ENCODE data around the gene CLCN2. TPM values are rescaled to one million over a fixed set of nuclear protein-coding genes. Genes with fewer than 3 reads are reported as not detected.

Gene CLCN2
- total and polyA plus RNA-seq, 2 donors (not counting 1 experiment from before 2014, with no cell fraction given), result 0.93 to 3.1 TPM

DNA sequence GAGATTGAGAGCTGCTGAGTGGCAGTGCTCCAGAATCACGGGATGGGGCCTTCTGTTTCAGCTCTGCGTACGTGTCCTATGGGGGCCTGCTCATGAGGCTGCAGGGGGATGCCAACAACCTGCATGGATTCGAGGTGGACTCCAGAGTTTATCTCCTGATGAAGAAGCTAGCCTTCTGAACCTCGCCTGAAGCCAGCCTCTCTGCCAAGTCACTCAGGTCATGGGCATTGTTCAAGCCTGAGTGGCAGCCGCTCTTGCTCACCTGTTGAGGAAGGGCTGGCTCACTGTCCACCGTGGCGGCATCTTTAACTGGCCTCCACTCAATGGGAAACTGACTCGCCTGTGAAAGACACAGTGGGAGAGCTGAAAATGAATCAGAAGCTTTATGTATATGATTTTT is 6.7 kb upstream of the CLCN2 start:
- H3K4me3 ChIP-seq (replicated peaks in 1 of 4; ENCODE audit: control extremely low read depth in 1 of 4, insufficient read depth in 1 of 4, low read depth in 3 of 4, low read length in 4 of 4), result no peak overlapping the region
- no peaks in the 10 kb centered on the region for H3K27me3 ChIP-seq (ENCODE audit: control insufficient read depth, insufficient read depth, low read length)
- no peak overlapping the region for H3K9ac ChIP-seq (ENCODE audit: insufficient read depth, low read length)
- no peaks in the 10 kb centered on the region for H3K9me3 ChIP-seq (ENCODE audit: control insufficient read depth, insufficient read depth, low read depth, low read length)
- peaks cover 5% of the 10 kb centered on the region for H3K4me1 ChIP-seq (ENCODE audit: control insufficient read depth, extremely low read depth, insufficient read depth, low read length)
- no peak overlapping the region for H2AFZ ChIP-seq (ENCODE audit: low read length)
- no peak overlapping the region for H3K27ac ChIP-seq (ENCODE audit: insufficient read depth, low read length)
- no peaks in the 10 kb centered on the region for H4K20me1 ChIP-seq (ENCODE audit: control insufficient read depth, extremely low read depth, insufficient read depth, low read length)
- H3K36me3 ChIP-seq (ENCODE audit: control insufficient read depth, insufficient read depth, low read length), result peaks cover 10% of the 10 kb centered on the region
- no peak for TF ChIP-seq EZH2 (IDR thresholded peaks at IDR 0.05; ENCODE audit: low read length, missing control alignments)
- TF ChIP-seq, protein P1, sequence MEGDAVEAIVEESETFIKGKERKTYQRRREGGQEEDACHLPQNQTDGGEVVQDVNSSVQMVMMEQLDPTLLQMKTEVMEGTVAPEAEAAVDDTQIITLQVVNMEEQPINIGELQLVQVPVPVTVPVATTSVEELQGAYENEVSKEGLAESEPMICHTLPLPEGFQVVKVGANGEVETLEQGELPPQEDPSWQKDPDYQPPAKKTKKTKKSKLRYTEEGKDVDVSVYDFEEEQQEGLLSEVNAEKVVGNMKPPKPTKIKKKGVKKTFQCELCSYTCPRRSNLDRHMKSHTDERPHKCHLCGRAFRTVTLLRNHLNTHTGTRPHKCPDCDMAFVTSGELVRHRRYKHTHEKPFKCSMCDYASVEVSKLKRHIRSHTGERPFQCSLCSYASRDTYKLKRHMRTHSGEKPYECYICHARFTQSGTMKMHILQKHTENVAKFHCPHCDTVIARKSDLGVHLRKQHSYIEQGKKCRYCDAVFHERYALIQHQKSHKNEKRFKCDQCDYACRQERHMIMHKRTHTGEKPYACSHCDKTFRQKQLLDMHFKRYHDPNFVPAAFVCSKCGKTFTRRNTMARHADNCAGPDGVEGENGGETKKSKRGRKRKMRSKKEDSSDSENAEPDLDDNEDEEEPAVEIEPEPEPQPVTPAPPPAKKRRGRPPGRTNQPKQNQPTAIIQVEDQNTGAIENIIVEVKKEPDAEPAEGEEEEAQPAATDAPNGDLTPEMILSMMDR (conservative IDR thresholded peaks at IDR 0.05 in 1 of 2, IDR thresholded peaks at IDR 0.05 in 1 of 2; ENCODE audit: low read depth in 1 of 2, low read length in 2 of 2), result no peak
- peaks cover 13% of the 10 kb centered on the region for H3K79me2 ChIP-seq (ENCODE audit: control insufficient read depth, insufficient read depth, low read length)
- no peak overlapping the region for H3K4me2 ChIP-seq (ENCODE audit: extremely low read depth, insufficient read depth, low read length)
- DNase-seq (ENCODE audit: low read depth in 2 of 2), result no peak

DNA sequence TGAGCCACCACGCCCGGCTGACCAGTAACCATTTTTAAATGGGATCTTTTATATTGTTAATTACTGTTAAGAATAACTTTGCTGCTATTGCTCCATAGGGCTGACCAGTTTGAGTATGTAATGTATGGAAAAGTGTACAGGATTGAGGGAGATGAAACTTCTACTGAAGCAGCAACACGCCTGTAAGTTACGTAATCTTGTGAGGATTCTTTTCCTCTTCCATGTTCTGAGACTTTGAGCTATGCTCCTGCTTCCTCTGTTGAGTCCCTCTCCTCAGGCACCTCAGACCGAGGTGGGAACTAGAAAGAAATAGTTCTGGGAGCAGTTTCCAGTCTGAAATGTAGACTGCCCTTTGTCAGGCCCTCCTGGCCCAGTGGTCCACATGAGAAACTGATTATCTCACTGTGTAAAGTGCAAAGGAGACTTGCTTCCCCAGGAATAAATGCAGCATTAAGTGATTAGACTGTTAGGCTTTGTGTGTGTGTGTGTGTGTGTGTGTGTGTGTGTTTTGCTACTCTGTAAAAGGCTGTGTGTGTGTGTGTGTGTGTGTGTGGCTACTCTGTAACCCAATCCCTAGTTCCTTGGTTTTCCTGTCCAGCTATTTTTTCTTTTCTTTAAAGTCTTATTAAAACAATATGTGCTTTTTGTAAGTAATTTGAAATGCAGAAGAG is 5.3 kb upstream of the CLCN2 start:
- Histone ChIP-seq H4K20me1 (ENCODE audit: control insufficient read depth, extremely low read depth, insufficient read depth, low read length) (no peaks in the 10 kb centered on the region), H3K9ac (ENCODE audit: insufficient read depth, low read length) (no peak overlapping the region), H3K4me1 (ENCODE audit: control insufficient read depth, extremely low read depth, insufficient read depth, low read length) (peaks cover 5% of the 10 kb centered on the region), H3K9me3 (ENCODE audit: control insufficient read depth, insufficient read depth, low read depth, low read length) (no peaks in the 10 kb centered on the region), H3K4me2 (ENCODE audit: extremely low read depth, insufficient read depth, low read length) (peak overlapping the region; percentile 27), H3K27ac (ENCODE audit: insufficient read depth, low read length) (no peak overlapping the region), H3K79me2 (ENCODE audit: control insufficient read depth, insufficient read depth, low read length) (peaks cover 13% of the 10 kb centered on the region), H3K27me3 (ENCODE audit: control insufficient read depth, insufficient read depth, low read length) (no peaks in the 10 kb centered on the region), H2AFZ (ENCODE audit: low read length) (no peak overlapping the region), H3K36me3 (ENCODE audit: control insufficient read depth, insufficient read depth, low read length) (peaks cover 10% of the 10 kb centered on the region), H3K4me3 (replicated peaks in 1 of 4; ENCODE audit: control extremely low read depth in 1 of 4, insufficient read depth in 1 of 4, low read depth in 3 of 4, low read length in 4 of 4) (no peak overlapping the region)
- TF ChIP-seq, protein P1 (conservative IDR thresholded peaks at IDR 0.05 in 1 of 2, IDR thresholded peaks at IDR 0.05 in 1 of 2; ENCODE audit: low read depth in 1 of 2, low read length in 2 of 2), result no peak
- no peak for TF ChIP-seq EZH2 (IDR thresholded peaks at IDR 0.05; ENCODE audit: low read length, missing control alignments)
- peak; percentile 36 to 67 for DNase-seq (ENCODE audit: low read depth in 2 of 2)

DNA sequence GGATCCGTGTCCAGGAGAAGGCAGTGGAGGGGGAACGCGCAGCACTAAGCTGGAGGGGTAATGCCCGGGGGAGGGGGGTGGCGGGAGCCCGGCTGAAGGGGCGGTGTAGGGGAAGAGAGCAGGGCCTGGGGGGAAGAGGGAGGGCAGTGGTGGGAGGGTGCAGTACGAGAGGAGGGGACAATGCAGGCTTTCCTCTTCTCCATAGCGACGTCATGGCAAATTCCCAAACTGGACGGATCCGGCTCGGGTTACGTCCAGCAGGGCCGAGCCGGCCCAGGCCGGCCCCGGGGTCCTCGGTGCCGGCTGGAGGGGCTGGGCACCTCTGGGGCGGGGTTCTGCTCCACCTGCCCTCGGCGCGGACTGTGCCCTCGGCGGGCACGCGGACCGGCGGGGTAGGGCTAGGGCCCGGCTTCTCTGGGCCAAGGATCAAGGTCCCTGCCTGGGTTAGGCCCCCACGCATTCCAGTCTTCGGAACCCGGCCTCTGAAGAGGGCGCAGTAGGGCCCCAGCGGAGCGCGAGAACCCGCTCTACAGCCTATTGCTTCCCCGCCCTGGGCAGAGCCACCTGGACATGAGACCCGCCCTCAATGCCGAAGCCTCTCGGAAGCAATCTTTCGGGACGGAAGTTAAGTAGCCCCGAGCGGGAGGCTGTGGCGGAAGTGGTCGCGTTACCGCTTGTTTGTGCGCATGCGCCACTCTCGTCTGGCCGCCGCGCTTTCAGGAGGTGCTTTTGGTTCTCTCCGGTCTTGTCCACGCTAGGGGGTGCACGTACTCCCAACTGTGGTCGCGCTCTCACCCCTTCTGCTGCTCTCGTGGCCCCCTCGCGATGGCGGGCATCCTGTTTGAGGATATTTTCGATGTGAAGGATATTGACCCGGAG is 1.5 kb upstream of the CLCN2 start:
- peaks cover 7% of the 10 kb centered on the region for H3K4me1 ChIP-seq (ENCODE audit: control insufficient read depth, extremely low read depth, insufficient read depth, low read length)
- H3K79me2 ChIP-seq (ENCODE audit: control insufficient read depth, insufficient read depth, low read length), result peaks cover 16% of the 10 kb centered on the region
- peak overlapping the region; percentile 97 for H3K27ac ChIP-seq (ENCODE audit: insufficient read depth, low read length)
- peaks cover 6% of the 10 kb centered on the region for H3K36me3 ChIP-seq (ENCODE audit: control insufficient read depth, insufficient read depth, low read length)
- peak overlapping the region; percentile 90 for H2AFZ ChIP-seq (ENCODE audit: low read length)
- peak overlapping the region; percentile 84 to 93 (median 86) for H3K4me3 ChIP-seq (replicated peaks in 1 of 4; ENCODE audit: control extremely low read depth in 1 of 4, insufficient read depth in 1 of 4, low read depth in 3 of 4, low read length in 4 of 4)
- no peak for TF ChIP-seq EZH2 (IDR thresholded peaks at IDR 0.05; ENCODE audit: low read length, missing control alignments)
- TF ChIP-seq, protein P1 (conservative IDR thresholded peaks at IDR 0.05 in 1 of 2, IDR thresholded peaks at IDR 0.05 in 1 of 2; ENCODE audit: low read depth in 1 of 2, low read length in 2 of 2), result peak; percentile 51 to 73
- no peaks in the 10 kb centered on the region for H4K20me1 ChIP-seq (ENCODE audit: control insufficient read depth, extremely low read depth, insufficient read depth, low read length)
- H3K27me3 ChIP-seq (ENCODE audit: control insufficient read depth, insufficient read depth, low read length), result no peaks in the 10 kb centered on the region
- H3K9me3 ChIP-seq (ENCODE audit: control insufficient read depth, insufficient read depth, low read depth, low read length), result no peaks in the 10 kb centered on the region
- H3K4me2 ChIP-seq (ENCODE audit: extremely low read depth, insufficient read depth, low read length), result peak overlapping the region; percentile 71
- H3K9ac ChIP-seq (ENCODE audit: insufficient read depth, low read length), result peak overlapping the region; percentile 96
- peak; percentile 95 to 98 for DNase-seq (ENCODE audit: low read depth in 2 of 2)

Data from fibroblast of lung (primary cell).